OCI-LY1 (cell line): Measurements from ENCODE around the gene SLC16A3.

Experiments
- H2AFZ ChIP-seq: fragments of 200-600 bp; sonication (generic), shearing (Covaris generic); 2 replicates; pipeline ENCODE4 v1.6.0; 2014; ENCODE audit warnings: antibody characterized with exemption, mild to moderate bottlenecking, low read length
- H3F3A ChIP-seq: fragments of 200-600 bp; sonication (generic), shearing (Covaris generic); 2 replicates; pipeline ENCODE4 v1.6.0; 2014; ENCODE audit warnings: mild to moderate bottlenecking, antibody characterized with exemption, low read length, moderate library complexity; ENCODE audit not compliant: insufficient read depth
- H3K27ac ChIP-seq: fragments of 200-600 bp; sonication (generic); 2 replicates; pipeline ENCODE4 v1.5.1; 2014; ENCODE audit warnings: low read length, mixed run types, mild to moderate bottlenecking, low read depth; ENCODE audit not compliant: poor library complexity, severe bottlenecking
- H3K27me3 ChIP-seq: fragments of 200-600 bp; sonication (generic); 2 replicates; pipeline ENCODE4 v1.6.0; 2014; ENCODE audit warnings: antibody characterized with exemption, mild to moderate bottlenecking, low read length, moderate library complexity; ENCODE audit not compliant: insufficient read depth
- H3K36me3 ChIP-seq: fragments of 200-600 bp; sonication (generic); 2 replicates; pipeline ENCODE4 v1.6.1; 2014; ENCODE audit warnings: mild to moderate bottlenecking, antibody characterized with exemption, low read length, moderate library complexity, mixed read lengths; ENCODE audit not compliant: insufficient read depth
- H3K4me1 ChIP-seq: fragments of 200-600 bp; sonication (generic); 2 replicates; pipeline ENCODE4 v1.5.1; 2014; ENCODE audit warnings: mild to moderate bottlenecking, low read length, moderate library complexity; ENCODE audit not compliant: insufficient read depth, severe bottlenecking
- H3K4me2 ChIP-seq: fragments of 200-600 bp; sonication (generic), shearing (Covaris generic); 2 replicates; pipeline ENCODE4 v1.6.1; 2014; ENCODE audit warnings: low read length
- H3K4me3 ChIP-seq: fragments of 200-600 bp; sonication (generic); 2 replicates; pipeline ENCODE4 v1.5.1; 2014; ENCODE audit warnings: low read length, low read depth, mild to moderate bottlenecking, mixed read lengths; ENCODE audit not compliant: poor library complexity, severe bottlenecking
- H3K79me2 ChIP-seq: fragments of 200-600 bp; shearing (Covaris generic); 2 replicates; pipeline ENCODE4 v1.6.1; 2016; ENCODE audit warnings: mixed run types, low read length, mixed read lengths; ENCODE audit not compliant: insufficient read depth
- H3K9ac ChIP-seq: fragments of 200-600 bp; sonication (generic), shearing (Covaris generic); 2 replicates; pipeline ENCODE4 v1.6.1; 2014; ENCODE audit warnings: mild to moderate bottlenecking, low read length, mixed read lengths
- H3K9me2 ChIP-seq: fragments of 200-600 bp; sonication (generic), shearing (Covaris generic); 2 replicates; pipeline ENCODE4 v1.6.1; 2014; ENCODE audit warnings: low read depth, mild to moderate bottlenecking, low read length, mixed read lengths
- H3K9me3 ChIP-seq: fragments of 200-600 bp; shearing (Covaris generic); 2 replicates; pipeline ENCODE4 v1.6.1; 2014; ENCODE audit warnings: low read length, mixed read lengths
- H4K20me1 ChIP-seq: fragments of 200-600 bp; sonication (generic), shearing (Covaris generic); 2 replicates; pipeline ENCODE4 v1.6.0; 2016; ENCODE audit warnings: mild to moderate bottlenecking, low read length; ENCODE audit not compliant: insufficient read depth
- EZH2 ChIP-seq: fragments of 200-600 bp; sonication (generic), shearing (Covaris generic); IDR thresholded peaks from 2 replicates; pipeline ENCODE4 v1.8.0; 2017; ENCODE audit warnings: borderline replicate concordance, mixed run types, mild to moderate bottlenecking, antibody characterized with exemption, low read length, moderate library complexity, mixed read lengths
- TF ChIP-seq, protein P1 (sequence below): fragments of 200-600 bp; sonication (generic), shearing (Covaris generic); IDR thresholded peaks from 2 replicates; pipeline ENCODE4 v1.5.1; 2017; ENCODE audit warnings: mild to moderate bottlenecking, antibody characterized with exemption, low read length, moderate library complexity, mixed read lengths

The SLC16A3 gene

DNA sequence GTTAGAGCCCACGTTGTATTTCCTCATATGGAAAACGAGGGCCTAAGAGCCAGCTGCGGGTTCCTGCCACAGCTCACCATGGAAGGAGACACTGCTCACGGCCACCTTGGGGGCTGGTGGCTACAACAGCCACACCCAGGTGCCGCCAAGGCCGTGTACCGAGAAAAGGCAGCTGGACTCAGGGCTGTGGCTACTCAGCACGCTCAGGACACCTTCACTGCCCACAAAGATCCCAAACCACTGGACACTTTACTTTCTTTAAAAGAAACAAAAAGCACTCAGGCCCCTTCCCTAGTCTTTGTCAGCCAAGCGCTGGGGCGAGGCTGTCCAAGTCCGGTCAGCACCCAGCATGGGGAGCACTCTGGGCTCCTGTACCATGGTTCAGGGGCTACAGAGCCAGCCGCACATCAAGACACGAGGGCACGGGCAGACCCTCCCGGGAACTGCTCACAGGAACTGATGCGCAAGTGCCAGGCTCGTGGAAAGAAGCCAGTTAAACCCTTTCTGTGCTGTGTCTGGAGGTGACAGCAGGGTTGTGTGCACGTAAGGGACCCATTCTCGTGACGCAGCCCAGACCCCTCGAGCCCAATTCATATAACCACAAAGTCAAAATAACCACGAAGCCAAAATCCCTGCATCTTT, 18.5 kb downstream of the SLC16A3 start:
- H3K9ac ChIP-seq: no peak overlapping the region
- H2AFZ ChIP-seq: no peak overlapping the region
- no peaks in the 10 kb centered on the region for H3K9me2 ChIP-seq
- H4K20me1 ChIP-seq: no peaks in the 10 kb centered on the region
- no peak overlapping the region for H3K4me3 ChIP-seq
- no peaks in the 10 kb centered on the region for H3K79me2 ChIP-seq
- no peak overlapping the region for H3K4me2 ChIP-seq
- H3F3A ChIP-seq: no peaks in the 10 kb centered on the region
- peaks cover 100% of the 10 kb centered on the region for H3K36me3 ChIP-seq
- no peaks in the 10 kb centered on the region for H3K27me3 ChIP-seq
- TF ChIP-seq EZH2: no peak
- no peaks in the 10 kb centered on the region for H3K4me1 ChIP-seq
- H3K9me3 ChIP-seq: no peaks in the 10 kb centered on the region
- no peak overlapping the region for H3K27ac ChIP-seq

DNA sequence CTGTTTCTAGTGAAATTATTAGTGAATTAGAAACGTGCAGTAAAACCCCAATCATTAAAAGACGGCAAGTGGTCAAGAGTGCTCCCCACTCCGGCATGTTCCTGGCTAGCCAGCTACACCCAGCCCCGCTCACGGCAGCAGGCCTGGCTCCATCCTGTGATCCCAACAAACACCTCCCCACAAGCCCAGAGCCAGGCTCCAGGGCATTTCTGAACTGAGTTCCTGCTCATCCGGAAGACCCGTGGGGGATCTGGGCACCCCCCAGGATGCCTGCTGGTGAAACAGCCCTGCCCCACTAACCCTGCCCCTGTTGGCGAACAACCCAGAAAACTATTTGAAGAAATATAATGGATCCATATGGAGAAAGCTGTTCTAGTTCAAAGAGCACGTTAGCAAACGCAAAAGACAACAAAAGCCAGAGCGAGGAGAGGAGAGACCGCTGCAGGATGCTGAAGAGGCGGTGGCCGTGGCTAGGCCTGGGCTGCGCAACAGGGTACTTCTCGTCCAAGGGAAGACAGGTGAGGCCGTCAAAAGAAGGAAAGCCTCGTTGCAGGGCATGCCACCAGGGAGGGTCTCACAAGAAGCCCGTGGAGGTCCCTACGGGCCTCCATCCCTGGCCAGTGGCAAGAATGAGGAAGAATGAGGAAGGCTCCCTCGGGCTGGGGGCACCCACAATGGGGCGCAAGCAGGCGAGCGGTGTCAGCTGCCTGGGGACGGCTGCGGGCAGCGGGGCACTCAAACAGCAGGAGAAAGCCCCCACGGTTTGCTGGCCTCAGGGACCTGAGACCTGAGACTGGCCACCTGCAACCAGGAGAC, 19.2 kb downstream of the SLC16A3 start:
- H2AFZ ChIP-seq: no peak overlapping the region
- H3K4me3 ChIP-seq: no peak overlapping the region
- H4K20me1 ChIP-seq: no peaks in the 10 kb centered on the region
- no peaks in the 10 kb centered on the region for H3F3A ChIP-seq
- no peaks in the 10 kb centered on the region for H3K27me3 ChIP-seq
- no peak overlapping the region for H3K9ac ChIP-seq
- H3K27ac ChIP-seq: no peak overlapping the region
- no peak overlapping the region for H3K4me2 ChIP-seq
- H3K9me3 ChIP-seq: no peaks in the 10 kb centered on the region
- TF ChIP-seq, protein P1, sequence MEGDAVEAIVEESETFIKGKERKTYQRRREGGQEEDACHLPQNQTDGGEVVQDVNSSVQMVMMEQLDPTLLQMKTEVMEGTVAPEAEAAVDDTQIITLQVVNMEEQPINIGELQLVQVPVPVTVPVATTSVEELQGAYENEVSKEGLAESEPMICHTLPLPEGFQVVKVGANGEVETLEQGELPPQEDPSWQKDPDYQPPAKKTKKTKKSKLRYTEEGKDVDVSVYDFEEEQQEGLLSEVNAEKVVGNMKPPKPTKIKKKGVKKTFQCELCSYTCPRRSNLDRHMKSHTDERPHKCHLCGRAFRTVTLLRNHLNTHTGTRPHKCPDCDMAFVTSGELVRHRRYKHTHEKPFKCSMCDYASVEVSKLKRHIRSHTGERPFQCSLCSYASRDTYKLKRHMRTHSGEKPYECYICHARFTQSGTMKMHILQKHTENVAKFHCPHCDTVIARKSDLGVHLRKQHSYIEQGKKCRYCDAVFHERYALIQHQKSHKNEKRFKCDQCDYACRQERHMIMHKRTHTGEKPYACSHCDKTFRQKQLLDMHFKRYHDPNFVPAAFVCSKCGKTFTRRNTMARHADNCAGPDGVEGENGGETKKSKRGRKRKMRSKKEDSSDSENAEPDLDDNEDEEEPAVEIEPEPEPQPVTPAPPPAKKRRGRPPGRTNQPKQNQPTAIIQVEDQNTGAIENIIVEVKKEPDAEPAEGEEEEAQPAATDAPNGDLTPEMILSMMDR: no peak
- no peak for TF ChIP-seq EZH2
- no peaks in the 10 kb centered on the region for H3K4me1 ChIP-seq
- no peaks in the 10 kb centered on the region for H3K79me2 ChIP-seq
- H3K36me3 ChIP-seq: peaks cover 100% of the 10 kb centered on the region
- no peaks in the 10 kb centered on the region for H3K9me2 ChIP-seq

DNA sequence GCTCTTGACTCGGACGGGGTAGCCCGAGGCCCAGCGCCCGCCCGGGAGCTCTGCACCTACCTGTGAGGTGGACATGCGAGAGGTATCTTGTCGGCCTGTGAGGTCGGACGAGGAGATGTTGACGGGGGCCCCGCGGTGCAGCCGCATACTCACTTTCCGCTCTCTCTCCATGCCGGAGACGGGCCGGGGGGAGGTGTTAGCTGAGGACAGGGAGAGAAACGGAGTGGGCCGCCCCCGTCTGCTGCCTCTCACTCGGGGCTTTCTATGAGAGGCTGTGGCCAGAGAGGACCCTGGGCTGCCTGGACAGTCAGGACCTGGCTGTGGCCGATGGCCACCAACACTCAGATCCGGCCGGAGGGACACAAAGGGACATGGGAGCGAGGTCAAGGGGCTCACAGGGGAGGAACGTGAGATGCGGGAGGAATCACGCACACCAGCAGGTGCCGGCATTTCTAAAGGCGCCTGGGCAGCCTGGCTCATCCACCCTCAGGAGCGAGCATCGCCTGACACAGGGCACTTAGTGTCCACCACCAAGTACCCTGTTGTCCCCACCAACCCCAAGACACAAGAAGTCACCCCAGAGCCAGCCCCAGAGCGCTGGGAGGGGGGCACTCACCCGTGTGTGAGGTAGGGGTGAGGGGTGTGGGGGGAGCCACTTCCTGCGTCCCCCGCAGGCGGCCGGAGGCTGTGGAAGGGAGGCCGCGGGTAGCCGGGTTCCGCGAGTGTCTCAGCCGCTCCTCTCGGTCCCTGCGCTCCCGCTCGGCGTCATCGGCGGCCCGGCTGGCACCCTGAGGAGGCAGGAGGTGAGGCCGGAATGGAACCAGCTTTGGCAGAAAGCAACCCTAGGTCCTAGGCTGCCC, 20.2 kb downstream of the SLC16A3 start:
- Histone ChIP-seq H3F3A (no peaks in the 10 kb centered on the region), H2AFZ (no peak overlapping the region), H3K79me2 (no peaks in the 10 kb centered on the region), H3K4me2 (no peak overlapping the region), H4K20me1 (no peaks in the 10 kb centered on the region), H3K4me3 (no peak overlapping the region), H3K36me3 (peaks cover 95% of the 10 kb centered on the region), H3K9me2 (no peaks in the 10 kb centered on the region), H3K4me1 (no peaks in the 10 kb centered on the region), H3K9ac (no peak overlapping the region), H3K27me3 (no peaks in the 10 kb centered on the region), H3K9me3 (no peaks in the 10 kb centered on the region), H3K27ac (no peak overlapping the region)
- TF ChIP-seq EZH2: no peak
- TF ChIP-seq, protein P1: no peak
